ENCODE results near the gene RNF128.

- no peak for TF ChIP-seq EZH2 (IDR thresholded peaks at IDR 0.05; ENCODE audit: low read depth)
- no peak for TF ChIP-seq CTCF (conservative IDR thresholded peaks at IDR 0.05)
Observed at GRCh38 chrX:106725931-106726330, 570 bp upstream of the RNF128 start.

All from PC-9 (cell line).